HG02885 (cell line): Measurements from ENCODE around the gene PRKCSH.
"Not testable (repeated sequence)": the region's sequence is repeated elsewhere in the genome, so short reads cannot be mapped to it uniquely, and the experiment has no call there.

Experiments
- ATAC-seq: cut with Tn5 transposase; IDR thresholded peaks from one replicate; pipeline ENCODE4 v1.9.1; 2021; ENCODE audit warnings: mild to moderate bottlenecking; ENCODE audit not compliant: unreplicated experiment, poor library complexity

PRKCSH gene

GRCh38 chr19:11418549-11419506 is 16.6 kb upstream of the PRKCSH start, which contains the start of gene RGL3:
Gene RGL3 (minus strand): TSS chr19:11419314. CDS start chr19:11419278, 36 bp downstream.
- no peak for ATAC-seq

- no peak for ATAC-seq
These were observed 14.7 kb upstream of the PRKCSH start for GRCh38 chr19:11420429-11421370.

GRCh38 chr19:11421371-11422098 is 13.9 kb upstream of the PRKCSH start:
- no peak for ATAC-seq

- ATAC-seq: peak; percentile 56
These were observed 13.0 kb upstream of the PRKCSH start for GRCh38 chr19:11422163-11423065.

GRCh38 chr19:11423164-11423790 is 12.2 kb upstream of the PRKCSH start:
- ATAC-seq: no peak

GRCh38 chr19:11423791-11424181 is 11.6 kb upstream of the PRKCSH start:
- ATAC-seq: no peak

GRCh38 chr19:11425719-11426457 is 9.5 kb upstream of the PRKCSH start:
- ATAC-seq: no peak

- no peak for ATAC-seq
These were observed 8.8 kb upstream of the PRKCSH start for GRCh38 chr19:11426656-11427055.

GRCh38 chr19:11433526-11433925 is 1.9 kb upstream of the PRKCSH start:
- not testable (repeated sequence) for ATAC-seq

GRCh38 chr19:11434703-11435056 is 755 bp upstream of the PRKCSH start:
- ATAC-seq: peak; percentile 14

- ATAC-seq: no peak
These were observed 438 bp downstream of the PRKCSH start for GRCh38 chr19:11435833-11436313.

GRCh38 chr19:11437955-11438354 is 2.5 kb downstream of the PRKCSH start:
- no peak for ATAC-seq

GRCh38 chr19:11444059-11444458 is 8.6 kb downstream of the PRKCSH start:
- no peak for ATAC-seq

GRCh38 chr19:11445141-11445540 is 9.7 kb downstream of the PRKCSH start:
- ATAC-seq: no peak

GRCh38 chr19:11446271-11446651 is 10.8 kb downstream of the PRKCSH start:
- ATAC-seq: no peak

- ATAC-seq: no peak
These were observed 11.3 kb downstream of the PRKCSH start for GRCh38 chr19:11446652-11447301.
